ENCODE measurements around the gene GRPEL1. TPM values are rescaled to one million over a fixed set of nuclear protein-coding genes. Genes with fewer than 3 reads are reported as not detected.

Gene GRPEL1
- total RNA-seq, 1 donor from 2014 or later = 14.0 TPM

DNA sequence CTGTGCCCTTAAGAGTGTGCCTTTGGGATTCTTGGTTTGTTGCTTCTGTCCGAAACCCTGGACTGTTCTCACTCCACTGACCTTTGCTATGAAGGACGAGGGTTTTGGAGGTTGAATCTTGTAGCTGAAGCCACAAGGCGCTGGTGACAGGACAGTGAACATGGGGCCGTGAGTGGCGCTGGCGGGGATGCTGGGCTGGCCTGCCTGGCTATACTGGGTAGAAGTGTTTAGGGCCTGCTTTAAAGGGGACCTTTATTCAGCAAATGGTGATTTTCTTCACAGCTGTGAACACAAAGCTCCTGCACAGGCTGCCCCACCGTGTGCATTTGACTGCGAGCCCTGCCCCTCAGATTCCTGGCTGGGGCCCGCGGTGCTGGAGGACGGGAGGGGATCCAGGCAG, 51.8 kb downstream of the GRPEL1 start:
- Mint-ChIP-seq H3K27me3 (ENCODE audit: unreplicated experiment) (peaks cover 3% of the 10 kb centered on the region), H3K36me3 (ENCODE audit: unreplicated experiment) (no peaks in the 10 kb centered on the region), H3K4me1 (ENCODE audit: low read depth, unreplicated experiment) (peaks cover 5% of the 10 kb centered on the region), H3K4me3 (ENCODE audit: unreplicated experiment) (no peak overlapping the region), H3K9me3 (ENCODE audit: unreplicated experiment) (peaks cover 9% of the 10 kb centered on the region), H3K27ac (ENCODE audit: unreplicated experiment) (no peak overlapping the region)
- DNase-seq = no peak
- TF ChIP-seq, protein P1, sequence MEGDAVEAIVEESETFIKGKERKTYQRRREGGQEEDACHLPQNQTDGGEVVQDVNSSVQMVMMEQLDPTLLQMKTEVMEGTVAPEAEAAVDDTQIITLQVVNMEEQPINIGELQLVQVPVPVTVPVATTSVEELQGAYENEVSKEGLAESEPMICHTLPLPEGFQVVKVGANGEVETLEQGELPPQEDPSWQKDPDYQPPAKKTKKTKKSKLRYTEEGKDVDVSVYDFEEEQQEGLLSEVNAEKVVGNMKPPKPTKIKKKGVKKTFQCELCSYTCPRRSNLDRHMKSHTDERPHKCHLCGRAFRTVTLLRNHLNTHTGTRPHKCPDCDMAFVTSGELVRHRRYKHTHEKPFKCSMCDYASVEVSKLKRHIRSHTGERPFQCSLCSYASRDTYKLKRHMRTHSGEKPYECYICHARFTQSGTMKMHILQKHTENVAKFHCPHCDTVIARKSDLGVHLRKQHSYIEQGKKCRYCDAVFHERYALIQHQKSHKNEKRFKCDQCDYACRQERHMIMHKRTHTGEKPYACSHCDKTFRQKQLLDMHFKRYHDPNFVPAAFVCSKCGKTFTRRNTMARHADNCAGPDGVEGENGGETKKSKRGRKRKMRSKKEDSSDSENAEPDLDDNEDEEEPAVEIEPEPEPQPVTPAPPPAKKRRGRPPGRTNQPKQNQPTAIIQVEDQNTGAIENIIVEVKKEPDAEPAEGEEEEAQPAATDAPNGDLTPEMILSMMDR (IDR thresholded peaks at IDR 0.05; ENCODE audit: partially characterized antibody, unreplicated experiment) = no peak

DNA sequence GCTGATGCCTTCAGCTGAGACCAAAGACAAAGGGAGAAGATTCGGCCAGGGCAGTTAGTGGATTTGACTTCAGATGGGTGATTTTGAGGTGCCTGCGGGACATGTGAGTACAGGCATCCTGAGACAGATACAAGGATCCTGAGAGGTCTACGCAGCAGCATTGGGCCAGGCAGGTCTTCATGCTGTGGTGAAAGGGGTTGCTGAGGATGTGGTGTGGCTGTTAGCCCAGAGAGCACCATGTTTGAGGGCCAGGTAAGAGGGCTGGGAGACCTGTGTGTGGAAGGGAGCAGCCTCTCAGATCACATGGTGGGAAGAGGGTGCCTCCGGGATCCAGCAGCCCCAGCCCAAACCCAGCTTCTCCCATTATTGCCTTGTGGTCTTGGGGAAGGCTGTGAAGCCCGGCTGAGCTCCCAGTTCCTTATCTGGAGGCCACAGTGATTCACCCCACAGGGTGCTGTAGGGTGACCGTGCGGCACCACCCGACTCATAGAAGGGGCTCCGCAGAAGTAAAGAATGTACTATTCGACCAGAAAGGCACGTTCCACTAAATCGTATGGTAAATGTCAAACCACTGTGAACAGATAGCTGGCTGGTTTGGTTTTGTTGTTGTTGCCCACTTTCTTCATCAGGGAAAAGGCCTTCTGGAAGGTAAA, 52.4 kb downstream of the GRPEL1 start:
- Mint-ChIP-seq H3K27me3 (ENCODE audit: unreplicated experiment) (peaks cover 2% of the 10 kb centered on the region), H3K27ac (ENCODE audit: unreplicated experiment) (no peak overlapping the region), H3K4me1 (ENCODE audit: low read depth, unreplicated experiment) (peaks cover 5% of the 10 kb centered on the region), H3K36me3 (ENCODE audit: unreplicated experiment) (no peaks in the 10 kb centered on the region), H3K9me3 (ENCODE audit: unreplicated experiment) (peaks cover 6% of the 10 kb centered on the region), H3K4me3 (ENCODE audit: unreplicated experiment) (no peak overlapping the region)
- TF ChIP-seq, protein P1 (IDR thresholded peaks at IDR 0.05; ENCODE audit: partially characterized antibody, unreplicated experiment) = no peak
- no peak for DNase-seq

DNA sequence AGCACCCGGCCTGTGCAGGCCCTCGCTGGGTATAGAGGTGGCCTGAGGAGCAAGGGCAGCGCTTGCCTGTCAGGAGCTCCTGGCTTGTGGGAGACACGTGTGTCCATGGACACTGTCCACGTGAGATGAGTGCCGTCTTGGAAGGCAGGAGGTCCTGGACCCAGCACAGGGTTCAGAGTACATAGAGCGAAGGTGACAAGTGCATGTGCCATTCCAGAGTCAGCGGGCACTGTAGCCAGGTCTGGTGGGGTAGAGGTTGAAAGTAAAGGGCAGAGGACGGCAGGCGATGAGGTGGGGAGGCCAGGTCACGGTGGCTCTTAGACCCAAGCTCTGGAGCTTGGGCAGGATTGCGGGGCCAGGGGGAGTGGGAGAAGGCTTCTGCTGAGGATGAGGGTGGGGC, 53.0 kb downstream of the GRPEL1 start:
- H3K27me3 Mint-ChIP-seq (ENCODE audit: unreplicated experiment) = peaks cover 2% of the 10 kb centered on the region
- no peaks in the 10 kb centered on the region for H3K36me3 Mint-ChIP-seq (ENCODE audit: unreplicated experiment)
- peaks cover 5% of the 10 kb centered on the region for H3K4me1 Mint-ChIP-seq (ENCODE audit: low read depth, unreplicated experiment)
- TF ChIP-seq, protein P1 (IDR thresholded peaks at IDR 0.05; ENCODE audit: partially characterized antibody, unreplicated experiment) = no peak
- no peak for DNase-seq
- no peak overlapping the region for H3K4me3 Mint-ChIP-seq (ENCODE audit: unreplicated experiment)
- peak overlapping the region; percentile 6 for H3K27ac Mint-ChIP-seq (ENCODE audit: unreplicated experiment)
- peaks cover 6% of the 10 kb centered on the region for H3K9me3 Mint-ChIP-seq (ENCODE audit: unreplicated experiment)

DNA sequence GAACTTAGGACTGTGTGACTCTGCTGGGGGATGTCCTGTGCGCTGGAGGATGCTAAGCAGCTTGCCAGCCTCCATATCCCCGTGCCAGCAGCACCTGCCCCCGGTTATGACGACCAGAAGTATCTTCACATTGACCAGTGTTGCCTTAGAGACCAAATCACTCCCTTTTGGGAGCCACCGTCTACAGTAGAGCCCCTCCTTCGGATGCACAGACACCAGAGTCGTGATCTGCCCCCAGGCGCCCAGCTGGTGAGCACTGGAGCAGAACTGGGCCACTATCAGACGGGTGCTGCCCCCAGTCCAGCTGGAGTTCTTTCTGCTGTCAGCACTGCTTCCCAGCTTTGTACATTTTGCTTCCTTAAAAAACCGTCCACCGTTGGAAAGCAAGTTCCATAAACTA, 54.7 kb downstream of the GRPEL1 start:
- no peaks in the 10 kb centered on the region for H3K36me3 Mint-ChIP-seq (ENCODE audit: unreplicated experiment)
- peaks cover 2% of the 10 kb centered on the region for H3K27me3 Mint-ChIP-seq (ENCODE audit: unreplicated experiment)
- H3K27ac Mint-ChIP-seq (ENCODE audit: unreplicated experiment) = no peak overlapping the region

DNA sequence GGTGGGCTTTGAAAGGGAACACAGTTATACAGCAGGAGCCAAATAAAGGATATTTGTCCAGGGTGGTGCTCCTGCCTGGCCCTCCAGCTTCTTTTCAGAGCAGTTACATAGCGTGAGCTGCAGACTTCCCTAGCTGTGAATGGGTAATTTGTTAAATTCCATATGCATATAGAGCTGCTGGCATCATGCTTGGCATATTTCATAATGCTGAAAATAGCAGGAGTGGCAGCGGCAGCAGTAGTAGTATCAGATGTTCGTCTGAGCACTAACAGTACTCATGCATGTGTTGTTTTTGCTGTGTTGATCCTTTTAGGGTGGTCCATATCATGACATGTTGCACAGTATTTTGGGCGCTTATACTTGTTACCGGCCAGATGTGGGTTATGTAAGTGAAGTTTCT, 58.3 kb downstream of the GRPEL1 start:
- no peaks in the 10 kb centered on the region for H3K36me3 Mint-ChIP-seq (ENCODE audit: unreplicated experiment)
- H3K27me3 Mint-ChIP-seq (ENCODE audit: unreplicated experiment) = no peaks in the 10 kb centered on the region
- no peaks in the 10 kb centered on the region for H3K9me3 Mint-ChIP-seq (ENCODE audit: unreplicated experiment)
- DNase-seq = no peak
- TF ChIP-seq, protein P1 (IDR thresholded peaks at IDR 0.05; ENCODE audit: partially characterized antibody, unreplicated experiment) = no peak
- H3K4me1 Mint-ChIP-seq (ENCODE audit: low read depth, unreplicated experiment) = peaks cover 2% of the 10 kb centered on the region
- H3K4me3 Mint-ChIP-seq (ENCODE audit: unreplicated experiment) = no peak overlapping the region
- no peak overlapping the region for H3K27ac Mint-ChIP-seq (ENCODE audit: unreplicated experiment)

More for the DNA sequence above, 54.7 kb downstream of the GRPEL1 start:
- Mint-ChIP-seq H3K4me1 (ENCODE audit: low read depth, unreplicated experiment) (peaks cover 2% of the 10 kb centered on the region), H3K4me3 (ENCODE audit: unreplicated experiment) (no peak overlapping the region), H3K9me3 (ENCODE audit: unreplicated experiment) (peaks cover 6% of the 10 kb centered on the region)
- DNase-seq = no peak
- TF ChIP-seq, protein P1 (IDR thresholded peaks at IDR 0.05; ENCODE audit: partially characterized antibody, unreplicated experiment) = no peak
